ENCODE data around the gene EEF1AKMT3.

EEF1AKMT3 gene

DNA sequence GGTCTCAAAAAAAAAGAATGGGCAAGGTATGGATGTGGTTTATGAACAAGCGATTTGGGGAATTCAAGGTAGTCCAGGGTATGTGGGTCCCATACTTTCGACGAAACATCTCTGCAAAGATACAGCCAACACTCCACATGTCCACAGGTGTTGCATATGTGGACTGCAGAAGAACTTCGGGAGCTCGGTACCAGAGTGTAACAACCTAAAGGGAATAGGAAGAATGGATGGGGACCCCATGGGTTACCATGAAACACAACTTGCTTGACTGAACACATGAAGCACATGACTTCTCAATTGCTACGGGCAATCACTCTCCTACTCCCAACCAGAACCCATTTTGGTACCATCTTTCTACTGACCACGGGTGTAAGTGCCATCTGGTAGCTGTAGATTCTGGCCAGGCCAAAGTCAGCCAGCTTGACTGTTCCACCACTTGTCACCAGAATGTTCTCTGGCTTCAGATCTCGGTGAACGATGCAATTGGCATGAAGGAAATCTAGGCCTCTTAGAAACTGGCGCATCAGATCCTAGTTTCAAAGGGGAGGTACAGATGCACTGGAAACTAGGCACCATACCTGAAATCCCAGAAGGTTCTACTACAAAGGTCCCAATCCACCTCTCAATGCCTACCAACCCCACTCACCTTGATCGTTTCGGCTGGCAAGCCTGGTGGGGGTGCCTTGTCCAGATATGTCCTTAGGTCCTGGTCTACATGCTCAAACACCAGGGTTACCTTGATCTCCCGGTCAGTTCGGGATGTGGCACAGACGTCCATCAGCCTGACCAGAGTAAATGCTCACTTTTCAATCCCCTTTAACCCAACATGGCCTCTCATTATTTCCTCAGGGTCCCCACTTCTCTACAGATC is 21.6 kb upstream of the EEF1AKMT3 start:
- DNase-seq (ENCODE audit: extremely low read depth in 1 of 2, low read depth in 1 of 2): no peak

DNA sequence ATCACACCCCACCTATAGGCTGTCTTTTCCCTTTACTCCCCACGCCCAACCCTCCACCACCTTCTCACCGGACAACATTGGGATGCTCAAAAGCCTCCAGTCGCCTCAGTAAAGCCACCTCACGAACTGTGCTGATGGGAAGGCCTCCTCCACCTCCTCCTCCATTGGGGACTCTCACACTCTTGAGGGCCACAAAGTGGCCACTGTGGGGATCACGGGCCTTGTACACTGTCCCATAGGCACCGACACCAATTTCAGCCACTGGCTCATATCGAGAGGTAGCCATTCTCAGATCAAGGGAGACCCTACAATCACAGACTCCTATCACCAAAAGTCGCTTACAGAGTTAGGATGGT is 21.0 kb upstream of the EEF1AKMT3 start:
- DNase-seq (ENCODE audit: extremely low read depth in 1 of 2, low read depth in 1 of 2): no peak

- peak; percentile 98 to 99 for DNase-seq (ENCODE audit: extremely low read depth in 1 of 2, low read depth in 1 of 2)
Measured at GRCh38 chr12:57751788-57752667, 20.4 kb upstream of the EEF1AKMT3 start, which contains the start of gene CDK4. TSS of gene CDK4 (minus strand) at chr12:57752310. CDS start at chr12:57751717, 593 bp downstream.

DNA sequence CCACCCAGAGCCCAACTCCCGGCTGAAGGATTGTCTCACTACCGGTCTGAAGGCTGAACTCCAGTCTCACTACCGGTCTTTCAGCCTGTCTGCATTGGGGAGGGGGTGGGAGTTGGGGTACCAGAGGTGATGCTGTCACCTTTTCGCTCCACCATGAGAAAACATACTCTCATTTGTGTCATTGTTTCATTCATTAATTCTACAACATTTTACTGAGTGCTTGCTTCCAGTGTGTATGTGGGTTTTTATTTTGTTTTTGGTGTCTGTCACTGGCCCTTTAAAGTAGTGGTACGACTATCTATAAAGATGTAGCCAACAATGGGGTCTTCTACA is 19.8 kb upstream of the EEF1AKMT3 start:
- DNase-seq (ENCODE audit: extremely low read depth in 1 of 2, low read depth in 1 of 2): no peak

DNA sequence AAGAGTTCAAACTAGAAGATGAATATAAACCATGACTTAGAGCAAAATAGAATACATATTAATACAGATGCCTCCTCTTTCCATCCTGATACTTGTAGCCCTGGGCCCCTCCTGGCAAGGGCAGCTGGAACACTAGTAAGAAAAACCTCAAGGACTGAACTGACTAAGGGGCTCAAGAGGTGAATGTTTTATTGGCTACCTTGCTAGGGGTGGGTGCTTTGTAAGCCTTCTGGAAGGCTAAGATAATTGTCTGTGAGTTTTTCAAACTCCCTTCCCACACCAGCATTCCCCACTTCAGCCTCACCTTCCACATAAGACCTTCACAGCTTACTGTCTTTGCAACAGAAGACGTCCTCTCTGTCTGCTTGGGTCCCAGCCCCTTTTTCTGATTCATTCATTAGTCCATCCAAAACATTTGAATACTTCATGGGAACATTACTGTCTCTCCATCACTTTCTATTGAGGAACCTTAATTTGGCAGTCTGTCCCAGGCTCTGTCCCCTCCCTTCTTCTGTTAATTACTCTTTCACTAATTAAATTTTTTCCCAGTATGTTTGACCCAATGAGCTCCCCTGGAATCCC is 18.6 kb upstream of the EEF1AKMT3 start:
- no peak for DNase-seq (ENCODE audit: extremely low read depth in 1 of 2, low read depth in 1 of 2)

GRCh38 chr12:57754411-57755193 is 17.8 kb upstream of the EEF1AKMT3 start, which contains the start of gene MARCHF9:
TSS of gene MARCHF9 (plus strand) at chr12:57755103. CDS start at chr12:57755529, 426 bp downstream.
- peak in 1 of 2 donors; percentile 87 for DNase-seq (ENCODE audit: extremely low read depth in 1 of 2, low read depth in 1 of 2)

DNA sequence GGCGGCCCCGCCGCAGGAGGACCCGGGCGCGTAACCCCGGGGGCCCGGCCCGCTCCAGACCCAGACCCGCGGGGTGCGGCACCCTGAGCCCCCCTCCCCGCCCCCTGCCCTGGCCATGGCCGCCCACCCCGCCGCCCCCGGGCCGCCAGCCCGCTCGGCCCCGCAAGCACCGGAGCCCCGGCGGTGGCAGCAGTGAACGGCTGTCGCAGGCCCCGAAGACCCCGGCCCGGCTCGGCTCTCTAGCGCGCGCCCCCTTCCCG is 17.3 kb upstream of the EEF1AKMT3 start:
- no peak for DNase-seq (ENCODE audit: extremely low read depth in 1 of 2, low read depth in 1 of 2)

DNA sequence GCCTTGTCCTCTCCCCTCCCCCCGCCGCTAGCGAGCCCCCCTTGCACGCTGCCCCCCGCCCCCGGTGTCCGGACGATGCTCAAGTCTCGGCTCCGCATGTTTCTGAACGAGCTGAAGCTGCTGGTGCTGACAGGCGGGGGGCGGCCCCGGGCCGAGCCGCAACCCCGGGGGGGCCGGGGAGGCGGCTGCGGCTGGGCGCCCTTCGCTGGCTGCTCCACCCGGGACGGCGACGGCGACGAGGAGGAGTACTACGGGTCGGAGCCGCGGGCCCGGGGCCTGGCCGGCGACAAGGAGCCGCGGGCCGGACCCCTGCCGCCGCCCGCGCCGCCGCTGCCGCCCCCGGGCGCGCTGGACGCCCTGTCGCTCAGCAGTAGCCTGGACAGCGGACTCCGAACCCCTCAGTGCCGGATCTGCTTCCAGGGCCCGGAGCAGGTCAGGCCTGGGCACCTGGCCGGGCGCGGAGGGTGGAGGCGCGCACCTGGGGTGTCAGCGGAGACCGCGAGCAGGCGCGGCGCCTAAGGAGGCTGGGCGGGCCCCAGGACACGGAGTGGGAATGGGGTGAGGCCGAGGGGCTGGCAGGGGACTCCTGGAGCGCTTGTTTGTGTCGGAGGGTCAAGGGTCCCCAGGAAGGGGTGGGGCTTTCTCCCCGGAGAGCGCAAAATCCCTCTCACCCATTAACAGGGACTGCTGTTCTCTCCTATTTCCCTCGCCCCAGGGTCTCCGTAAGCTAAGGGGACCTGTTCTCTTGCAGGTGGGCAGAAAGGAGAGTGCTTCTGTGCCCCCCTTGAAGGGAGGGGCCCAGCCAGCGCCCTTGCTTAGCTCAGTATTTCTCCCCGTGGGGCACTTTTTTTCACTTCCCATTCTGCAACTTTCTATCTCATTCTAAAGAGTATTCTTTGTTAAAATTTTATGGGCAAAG is 16.7 kb upstream of the EEF1AKMT3 start:
- no peak for DNase-seq (ENCODE audit: extremely low read depth in 1 of 2, low read depth in 1 of 2)

DNA sequence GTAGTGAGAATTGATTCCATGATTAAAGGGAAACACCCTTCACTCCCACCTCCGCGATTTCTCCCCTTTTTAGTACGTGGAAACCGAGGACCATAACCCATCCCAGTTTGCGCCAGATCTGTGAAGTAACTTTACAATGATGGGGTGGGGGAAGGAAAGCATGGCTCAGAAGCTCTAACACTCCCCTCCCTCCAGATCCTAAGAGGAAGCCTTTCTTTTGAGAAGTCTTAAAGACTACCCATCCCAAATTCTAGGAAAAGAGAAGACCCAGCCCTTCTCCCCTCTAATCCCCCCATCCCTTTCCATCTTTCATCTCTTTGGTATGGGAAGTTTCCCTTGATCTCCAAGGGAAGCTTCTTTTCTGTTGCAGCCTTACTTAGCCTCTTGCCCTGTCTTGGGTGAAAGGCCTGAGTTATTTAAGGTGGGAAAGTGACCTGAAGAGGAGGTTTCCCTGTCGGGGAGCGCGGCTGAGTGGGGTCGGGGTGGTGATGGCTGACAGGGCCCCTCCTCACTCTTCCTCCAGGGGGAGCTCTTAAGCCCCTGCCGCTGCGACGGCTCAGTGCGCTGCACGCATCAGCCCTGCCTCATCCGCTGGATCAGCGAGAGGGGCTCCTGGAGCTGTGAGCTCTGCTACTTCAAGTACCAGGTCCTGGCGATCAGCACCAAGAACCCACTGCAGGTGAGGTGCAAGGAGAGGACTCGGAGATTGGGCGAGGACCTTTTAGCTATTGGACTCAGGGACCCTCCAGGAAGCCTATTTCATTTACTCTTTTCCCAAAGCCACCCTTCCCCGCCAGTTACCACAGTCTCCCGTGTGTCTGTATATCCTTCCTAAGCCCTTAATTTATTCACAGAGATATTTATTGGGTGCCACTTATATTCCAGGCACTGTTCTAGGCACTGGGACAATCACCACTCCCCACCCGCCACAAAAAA is 15.7 kb upstream of the EEF1AKMT3 start:
- DNase-seq (ENCODE audit: extremely low read depth in 1 of 2, low read depth in 1 of 2): peak in 1 of 2 donors; percentile 63

GRCh38 chr12:57757771-57758170 is 14.6 kb upstream of the EEF1AKMT3 start:
- no peak for DNase-seq (ENCODE audit: extremely low read depth in 1 of 2, low read depth in 1 of 2)

DNA sequence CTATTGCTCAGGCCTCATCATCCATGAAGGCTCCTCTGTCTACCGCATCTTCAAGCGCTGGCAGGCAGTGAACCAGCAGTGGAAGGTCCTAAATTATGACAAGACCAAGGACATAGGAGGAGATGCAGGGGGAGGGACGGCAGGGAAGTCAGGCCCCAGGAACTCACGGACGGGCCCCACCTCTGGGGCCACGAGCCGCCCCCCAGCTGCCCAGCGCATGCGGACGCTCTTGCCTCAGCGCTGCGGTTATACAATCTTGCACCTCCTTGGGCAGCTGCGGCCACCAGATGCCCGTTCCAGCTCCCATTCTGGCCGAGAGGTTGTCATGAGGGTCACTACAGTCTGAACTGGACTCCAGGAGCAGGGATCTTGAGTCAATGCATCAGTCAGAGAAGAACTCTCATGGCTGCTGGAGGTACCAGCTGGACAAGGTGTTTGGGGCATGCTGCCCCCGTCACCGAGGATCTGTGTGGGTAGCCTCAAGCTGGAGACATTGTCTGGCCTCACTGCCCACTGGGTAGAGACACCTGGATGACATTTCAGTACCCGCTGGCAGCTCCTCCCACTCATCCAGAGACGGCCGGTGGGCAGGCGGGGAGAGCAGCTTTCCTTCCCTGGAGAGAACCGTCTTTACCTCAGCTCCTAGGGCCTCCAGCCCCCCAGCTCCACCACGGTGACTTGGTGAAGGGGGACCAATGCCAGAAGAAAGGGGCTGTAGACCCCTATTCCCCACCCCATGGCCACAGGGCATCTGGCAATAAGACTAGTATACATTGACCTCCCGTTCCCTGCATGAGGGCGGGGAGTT is 13.7 kb upstream of the EEF1AKMT3 start:
- no peak for DNase-seq (ENCODE audit: extremely low read depth in 1 of 2, low read depth in 1 of 2)

DNA sequence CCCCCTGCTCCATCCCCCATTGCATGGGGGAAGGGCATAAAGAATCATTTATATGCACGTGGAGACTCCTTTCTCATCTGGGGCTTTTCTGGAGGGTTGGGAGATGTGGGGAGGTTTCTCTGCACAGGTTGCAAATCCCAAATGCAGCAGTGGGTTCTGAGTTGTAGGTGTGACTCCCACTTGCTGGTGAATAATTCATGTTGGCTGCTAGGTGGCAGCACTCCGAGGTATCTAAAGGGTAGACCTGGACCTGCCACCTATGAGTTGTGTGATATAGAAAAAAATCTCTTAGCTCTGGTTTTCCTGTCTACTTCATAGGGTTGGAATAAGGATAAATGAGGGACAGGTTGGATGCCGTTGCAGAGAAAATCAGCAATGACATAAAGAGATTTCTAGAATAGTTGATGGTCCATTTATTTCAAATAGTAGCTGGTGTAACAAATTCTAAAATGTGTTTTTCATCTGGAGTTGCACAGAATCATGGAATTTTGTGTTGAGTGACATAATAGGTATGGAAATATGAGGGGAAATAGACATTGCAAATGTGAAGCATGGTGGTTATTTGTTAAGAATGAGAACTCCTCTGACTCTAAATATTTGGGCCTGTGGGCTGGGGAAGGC is 12.9 kb upstream of the EEF1AKMT3 start:
- no peak for DNase-seq (ENCODE audit: extremely low read depth in 1 of 2, low read depth in 1 of 2)

DNA sequence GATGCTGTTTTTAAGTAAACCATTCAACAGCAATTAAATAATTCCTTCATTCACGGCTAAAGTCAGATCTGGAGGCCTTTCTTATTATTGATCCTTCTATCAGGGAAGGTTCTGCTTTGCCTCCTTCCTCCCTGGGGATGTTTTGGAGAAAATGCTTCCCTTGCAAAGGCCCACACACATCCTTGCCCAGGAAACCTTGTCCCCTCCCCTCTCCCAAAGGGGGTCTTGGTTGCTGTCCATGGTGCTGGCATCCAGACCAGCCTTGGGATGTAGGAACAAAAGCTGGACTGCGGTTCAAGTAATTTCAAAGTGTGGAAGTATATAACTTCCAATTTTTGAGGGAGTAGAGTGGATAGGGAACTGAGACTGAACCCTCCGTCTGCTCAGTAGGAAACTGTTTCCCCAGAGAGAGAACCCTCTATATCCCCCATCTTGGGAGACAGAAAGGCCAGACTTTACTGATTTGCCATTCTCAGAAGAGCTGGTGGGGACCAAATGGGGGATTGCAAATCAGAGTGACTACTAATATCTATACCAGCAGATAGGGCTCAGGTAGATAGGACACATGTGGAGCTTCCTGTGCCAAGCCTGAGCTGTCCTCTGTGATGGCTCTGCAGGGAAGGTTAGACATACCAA is 11.9 kb upstream of the EEF1AKMT3 start:
- DNase-seq (ENCODE audit: extremely low read depth in 1 of 2, low read depth in 1 of 2): no peak

- DNase-seq (ENCODE audit: extremely low read depth in 1 of 2, low read depth in 1 of 2): no peak
Measured at GRCh38 chr12:57761391-57761998, 10.9 kb upstream of the EEF1AKMT3 start.

DNA sequence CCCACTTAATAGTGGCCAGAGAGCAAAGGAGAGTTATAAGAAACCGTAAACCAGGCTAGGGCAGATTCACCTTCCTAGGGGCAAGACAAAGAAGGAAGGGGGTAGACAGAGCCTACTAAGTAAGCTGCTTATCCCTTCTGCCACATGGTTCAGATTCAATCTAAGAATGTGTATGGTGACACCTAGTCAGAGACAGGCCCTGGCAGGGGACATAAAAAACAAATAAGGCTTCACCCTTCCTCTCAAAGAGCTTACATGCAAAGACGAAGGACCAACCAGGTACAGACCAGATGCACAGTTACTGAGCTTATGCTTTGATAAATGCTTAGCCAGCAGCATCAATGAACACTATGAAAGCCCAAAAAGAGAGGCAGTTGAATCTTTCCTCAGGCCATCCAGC is 10.0 kb upstream of the EEF1AKMT3 start:
- DNase-seq (ENCODE audit: extremely low read depth in 1 of 2, low read depth in 1 of 2): no peak

DNA sequence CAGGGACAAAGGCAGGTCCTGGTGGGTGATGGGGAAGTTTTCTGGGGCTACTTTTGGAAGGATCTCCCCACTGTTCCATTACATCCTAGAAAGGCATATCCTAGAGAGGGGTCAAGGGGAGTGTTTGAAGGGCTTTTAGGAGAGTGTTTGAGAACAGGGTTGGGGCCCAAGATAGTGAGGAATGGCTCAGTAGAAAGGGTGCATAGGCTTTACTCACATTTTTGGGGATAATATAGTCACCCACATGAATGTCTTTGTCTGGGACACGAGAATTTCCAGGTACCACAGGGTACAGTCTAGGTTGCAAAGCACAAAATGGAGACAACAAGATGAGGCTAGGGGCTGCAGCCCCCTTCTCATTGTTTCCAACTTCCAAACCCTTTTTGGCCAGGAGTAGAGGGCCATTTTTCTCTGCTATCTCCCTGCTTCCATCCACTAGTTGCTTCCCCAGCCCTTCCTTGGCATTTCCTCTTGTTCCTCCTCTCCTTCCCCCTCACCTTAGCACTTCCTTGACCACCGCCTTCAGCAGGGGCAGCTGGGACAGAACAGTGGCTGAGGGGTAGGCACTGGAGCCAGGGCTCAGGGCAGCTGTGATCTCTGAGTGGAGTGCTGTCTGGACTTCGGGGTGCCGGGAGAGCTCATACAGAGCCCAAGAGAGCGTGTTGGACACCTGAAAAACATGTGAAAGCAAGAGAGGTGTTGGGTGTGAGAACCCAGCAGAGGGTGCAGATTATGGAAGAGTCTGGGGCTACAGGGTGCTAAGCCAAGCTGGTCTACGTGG is 8.3 kb upstream of the EEF1AKMT3 start:
- DNase-seq (ENCODE audit: extremely low read depth in 1 of 2, low read depth in 1 of 2): no peak
